Fibroblast of lung (primary cell): Measurements from ENCODE around the gene RBMX.
"Not testable (repeated sequence)": the region's sequence is repeated elsewhere in the genome, so short reads cannot be mapped to it uniquely, and the experiment has no call there.

Experiments used
- CTCF ChIP-seq, 2 donors: IDR thresholded peaks in 1 of 2; conservative IDR thresholded peaks in 1 of 2; 1 replicate in 1 of 2; 2 replicates in 1 of 2; pipeline ENCODE4 v1.5.1; 2011 to 2012; ENCODE audit warnings: low read length in 2 of 2, control low read depth in 1 of 2, inconsistent platforms in 1 of 2, low read depth in 1 of 2, mild to moderate bottlenecking in 1 of 2
- EZH2 ChIP-seq: IDR thresholded peaks from 2 replicates; pipeline ENCODE4 v1.5.1; 2012; ENCODE audit warnings: low read length, control low read depth, mild to moderate bottlenecking; ENCODE audit errors: missing control alignments

DNA sequence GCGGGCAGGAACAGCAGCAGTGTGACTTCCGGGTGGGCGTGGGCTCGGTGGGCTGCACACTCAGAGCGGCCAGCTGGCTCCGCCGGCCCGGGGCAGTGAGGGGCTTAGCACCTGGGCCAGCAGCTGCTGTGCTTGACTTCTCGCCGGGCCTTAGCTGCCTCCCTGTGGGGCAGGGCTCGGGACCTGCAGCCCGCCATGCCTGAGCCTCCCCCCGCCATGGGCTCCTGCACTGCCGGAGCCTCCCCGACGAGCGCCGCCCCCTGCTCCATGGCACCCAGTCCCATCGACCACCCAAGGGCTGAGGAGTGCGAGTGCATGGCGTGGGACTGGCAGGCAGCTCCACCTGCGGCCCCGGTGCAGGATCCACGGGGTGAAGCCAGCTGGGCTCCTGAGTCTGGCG, 40.9 kb upstream of the RBMX start:
- not testable (repeated sequence) for TF ChIP-seq CTCF (conservative IDR thresholded peaks at IDR 0.05 in 1 of 2, IDR thresholded peaks at IDR 0.05 in 1 of 2; ENCODE audit: low read depth in 1 of 2, low read length in 2 of 2); EZH2
